HL-60 (cell line): ENCODE measurements around the gene ANKRD2.

Experiments
- DNase-seq, 2 experiments: peaks; one replicate each; pipeline ENCODE4 v3.0.0-alpha.2; 2010 to 2020; ENCODE audit warnings: low read depth in 1 of 2, low spot score in 1 of 2
- H3K27ac ChIP-seq: fragments of 250-450 bp; sonication (Bioruptor Pico); replicated peaks from 2 replicates; pipeline ENCODE4 v1.5.1; 2020; ENCODE audit warnings: mild to moderate bottlenecking, moderate library complexity
- H3K27me3 ChIP-seq: fragments of 250-450 bp; sonication (Bioruptor Pico); 2 replicates; pipeline ENCODE4 v1.5.1; 2021; ENCODE audit warnings: mild to moderate bottlenecking, moderate library complexity; ENCODE audit not compliant: insufficient read depth, poor library complexity, severe bottlenecking
- H3K4me3 ChIP-seq: replicated peaks from 2 replicates; pipeline ENCODE4 v1.5.1; 2011; ENCODE audit warnings: mild to moderate bottlenecking, control low read depth, low read length; ENCODE audit not compliant: insufficient read depth
- GABPA ChIP-seq: IDR thresholded peaks from 2 replicates; pipeline ENCODE4 v1.6.1; 2012; ENCODE audit warnings: low read depth
- POLR2AphosphoS5 ChIP-seq: IDR thresholded peaks from 2 replicates; pipeline ENCODE4 v1.6.1; 2012; ENCODE audit warnings: low read depth
- SPI1 ChIP-seq: IDR thresholded peaks from 2 replicates; pipeline ENCODE4 v1.6.1; 2012; ENCODE audit warnings: low read depth, mild to moderate bottlenecking, borderline replicate concordance
- TF ChIP-seq, protein P1 (sequence below): IDR thresholded peaks from 2 replicates; pipeline ENCODE4 v1.6.1; 2012; ENCODE audit warnings: low read depth; ENCODE audit not compliant: insufficient replicate concordance
- TF ChIP-seq, protein P2 (sequence below): IDR thresholded peaks from one replicate; pipeline ENCODE4 v1.5.1; 2011; ENCODE audit warnings: low read length, control low read depth, inconsistent platforms; ENCODE audit not compliant: insufficient read depth

Gene ANKRD2

DNA sequence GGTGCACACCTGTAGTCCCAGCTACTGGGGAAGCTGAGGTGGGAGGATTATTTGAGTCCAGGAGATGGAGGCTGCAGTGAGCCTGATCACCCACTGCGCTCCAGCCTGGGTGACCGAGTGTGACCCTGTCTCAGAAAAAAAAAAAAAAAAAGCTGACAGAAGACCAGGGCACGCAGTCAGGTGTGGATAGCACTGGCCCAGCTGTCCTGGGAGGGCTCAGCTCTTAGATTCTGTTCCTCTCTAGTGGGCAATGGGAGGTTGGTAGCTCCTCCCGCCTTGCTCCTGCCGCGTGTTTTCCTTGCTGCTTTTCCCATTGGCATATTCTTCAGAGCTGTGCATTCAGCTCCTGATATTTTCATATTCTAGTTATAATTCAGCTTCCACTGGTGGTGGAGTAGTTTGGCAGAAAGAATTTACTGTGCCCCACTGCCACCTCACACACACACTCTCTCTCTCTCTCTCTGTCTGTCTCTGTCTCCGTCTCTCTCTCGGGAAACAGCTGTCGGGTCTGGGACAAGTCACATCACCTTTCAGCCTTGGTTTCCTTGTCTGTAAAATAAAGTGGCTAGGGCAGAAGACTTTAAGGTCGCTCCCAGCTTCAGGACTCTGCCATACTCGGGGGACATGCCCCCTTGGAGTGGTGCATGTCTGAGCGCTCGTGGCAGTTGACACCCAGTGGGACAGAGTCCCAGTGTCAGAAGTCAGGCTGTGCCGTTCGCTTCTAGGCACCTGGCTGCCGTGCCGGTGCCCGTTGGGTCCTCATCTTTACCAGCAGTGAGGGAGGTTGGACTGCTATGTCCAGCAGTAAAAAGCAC is 25.9 kb upstream of the ANKRD2 start:
- no peak overlapping the region for H3K27ac ChIP-seq
- TF ChIP-seq, protein P1, sequence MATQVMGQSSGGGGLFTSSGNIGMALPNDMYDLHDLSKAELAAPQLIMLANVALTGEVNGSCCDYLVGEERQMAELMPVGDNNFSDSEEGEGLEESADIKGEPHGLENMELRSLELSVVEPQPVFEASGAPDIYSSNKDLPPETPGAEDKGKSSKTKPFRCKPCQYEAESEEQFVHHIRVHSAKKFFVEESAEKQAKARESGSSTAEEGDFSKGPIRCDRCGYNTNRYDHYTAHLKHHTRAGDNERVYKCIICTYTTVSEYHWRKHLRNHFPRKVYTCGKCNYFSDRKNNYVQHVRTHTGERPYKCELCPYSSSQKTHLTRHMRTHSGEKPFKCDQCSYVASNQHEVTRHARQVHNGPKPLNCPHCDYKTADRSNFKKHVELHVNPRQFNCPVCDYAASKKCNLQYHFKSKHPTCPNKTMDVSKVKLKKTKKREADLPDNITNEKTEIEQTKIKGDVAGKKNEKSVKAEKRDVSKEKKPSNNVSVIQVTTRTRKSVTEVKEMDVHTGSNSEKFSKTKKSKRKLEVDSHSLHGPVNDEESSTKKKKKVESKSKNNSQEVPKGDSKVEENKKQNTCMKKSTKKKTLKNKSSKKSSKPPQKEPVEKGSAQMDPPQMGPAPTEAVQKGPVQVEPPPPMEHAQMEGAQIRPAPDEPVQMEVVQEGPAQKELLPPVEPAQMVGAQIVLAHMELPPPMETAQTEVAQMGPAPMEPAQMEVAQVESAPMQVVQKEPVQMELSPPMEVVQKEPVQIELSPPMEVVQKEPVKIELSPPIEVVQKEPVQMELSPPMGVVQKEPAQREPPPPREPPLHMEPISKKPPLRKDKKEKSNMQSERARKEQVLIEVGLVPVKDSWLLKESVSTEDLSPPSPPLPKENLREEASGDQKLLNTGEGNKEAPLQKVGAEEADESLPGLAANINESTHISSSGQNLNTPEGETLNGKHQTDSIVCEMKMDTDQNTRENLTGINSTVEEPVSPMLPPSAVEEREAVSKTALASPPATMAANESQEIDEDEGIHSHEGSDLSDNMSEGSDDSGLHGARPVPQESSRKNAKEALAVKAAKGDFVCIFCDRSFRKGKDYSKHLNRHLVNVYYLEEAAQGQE: no peak
- TF ChIP-seq GABPA: no peak

DNA sequence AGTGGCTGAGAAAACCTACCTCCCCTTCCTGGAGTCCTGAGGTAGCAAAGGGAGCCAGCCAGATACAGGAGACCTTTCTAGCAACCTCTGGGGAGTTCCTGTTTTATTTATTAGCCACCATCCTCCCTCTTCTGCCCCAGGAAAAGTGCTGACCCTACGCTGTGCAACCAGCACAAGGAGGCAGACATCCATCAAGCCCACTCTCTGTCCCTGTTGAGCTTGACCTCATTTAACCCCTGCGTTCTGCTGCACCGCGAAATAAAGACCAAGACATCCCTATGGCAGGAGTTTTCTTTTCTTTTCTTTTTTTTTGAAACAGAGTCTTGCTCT is 25.3 kb upstream of the ANKRD2 start:
- no peak for TF ChIP-seq POLR2AphosphoS5
- no peak for TF ChIP-seq SPI1
- TF ChIP-seq GABPA: no peak
- DNase-seq: no peak
- H3K27ac ChIP-seq: no peak overlapping the region
- no peak overlapping the region for H3K4me3 ChIP-seq
- no peaks in the 10 kb centered on the region for H3K27me3 ChIP-seq

More for the DNA sequence above, 25.9 kb upstream of the ANKRD2 start:
- no peaks in the 10 kb centered on the region for H3K27me3 ChIP-seq
- DNase-seq: no peak
- no peak overlapping the region for H3K4me3 ChIP-seq

DNA sequence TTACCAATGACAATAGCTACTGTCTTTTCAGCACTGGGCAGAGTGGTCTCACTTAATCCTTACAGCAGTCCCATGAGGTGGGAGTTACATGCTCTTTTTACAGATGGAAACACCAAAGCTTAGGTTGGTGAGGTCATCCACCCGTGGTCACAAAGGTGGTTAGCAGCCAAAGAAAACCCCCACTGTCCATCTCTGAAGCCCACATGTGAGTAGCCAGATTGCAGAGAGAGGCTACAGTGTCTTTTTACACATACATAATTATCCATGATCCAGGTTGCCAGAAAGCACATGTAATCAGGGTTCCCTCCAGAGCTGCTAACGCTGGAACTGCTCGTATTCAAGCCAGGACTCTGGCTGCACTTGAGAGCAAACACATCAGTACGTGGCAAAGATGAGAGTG is 24.6 kb upstream of the ANKRD2 start:
- no peak overlapping the region for H3K27ac ChIP-seq
- TF ChIP-seq, protein P1: no peak
- TF ChIP-seq, protein P2, sequence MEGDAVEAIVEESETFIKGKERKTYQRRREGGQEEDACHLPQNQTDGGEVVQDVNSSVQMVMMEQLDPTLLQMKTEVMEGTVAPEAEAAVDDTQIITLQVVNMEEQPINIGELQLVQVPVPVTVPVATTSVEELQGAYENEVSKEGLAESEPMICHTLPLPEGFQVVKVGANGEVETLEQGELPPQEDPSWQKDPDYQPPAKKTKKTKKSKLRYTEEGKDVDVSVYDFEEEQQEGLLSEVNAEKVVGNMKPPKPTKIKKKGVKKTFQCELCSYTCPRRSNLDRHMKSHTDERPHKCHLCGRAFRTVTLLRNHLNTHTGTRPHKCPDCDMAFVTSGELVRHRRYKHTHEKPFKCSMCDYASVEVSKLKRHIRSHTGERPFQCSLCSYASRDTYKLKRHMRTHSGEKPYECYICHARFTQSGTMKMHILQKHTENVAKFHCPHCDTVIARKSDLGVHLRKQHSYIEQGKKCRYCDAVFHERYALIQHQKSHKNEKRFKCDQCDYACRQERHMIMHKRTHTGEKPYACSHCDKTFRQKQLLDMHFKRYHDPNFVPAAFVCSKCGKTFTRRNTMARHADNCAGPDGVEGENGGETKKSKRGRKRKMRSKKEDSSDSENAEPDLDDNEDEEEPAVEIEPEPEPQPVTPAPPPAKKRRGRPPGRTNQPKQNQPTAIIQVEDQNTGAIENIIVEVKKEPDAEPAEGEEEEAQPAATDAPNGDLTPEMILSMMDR: no peak
- TF ChIP-seq POLR2AphosphoS5 (no peak), SPI1 (no peak), GABPA (no peak)
- no peak overlapping the region for H3K4me3 ChIP-seq
- H3K27me3 ChIP-seq: no peaks in the 10 kb centered on the region
- no peak for DNase-seq

DNA sequence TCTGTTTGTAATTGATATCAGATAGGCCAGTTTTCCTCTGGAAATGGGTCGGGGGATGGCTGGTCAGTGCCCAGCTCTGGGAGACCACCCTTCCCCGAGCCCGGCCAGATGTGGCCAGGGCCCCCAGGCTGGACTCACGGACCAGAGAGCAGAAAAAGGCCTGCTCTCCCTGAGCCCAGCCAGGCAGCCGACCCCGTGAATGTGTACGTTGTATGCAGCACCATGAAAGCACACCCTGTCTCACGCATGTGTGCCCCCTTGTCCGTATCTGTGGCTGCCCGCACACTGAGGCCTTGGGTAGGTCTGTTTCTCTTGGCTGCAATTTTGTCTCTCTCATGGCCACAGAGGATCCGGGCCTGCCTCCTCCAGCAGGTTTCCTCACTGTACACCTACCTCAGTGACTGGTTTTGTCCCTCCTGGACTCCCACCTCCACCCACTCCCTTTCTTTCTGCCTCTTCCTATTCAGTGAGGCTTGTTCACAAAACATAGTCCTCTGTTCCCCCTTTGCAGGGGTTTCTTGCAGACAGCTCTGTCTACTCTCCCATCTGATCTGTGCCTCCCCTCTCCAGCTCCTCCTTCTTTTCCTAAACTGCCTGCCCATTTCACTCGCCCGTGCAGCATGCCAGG is 23.6 kb upstream of the ANKRD2 start:
- H3K4me3 ChIP-seq: no peak overlapping the region
- DNase-seq: no peak
- TF ChIP-seq, protein P1: no peak
- TF ChIP-seq GABPA (no peak), POLR2AphosphoS5 (no peak), SPI1 (no peak)
- TF ChIP-seq, protein P2: no peak
- H3K27me3 ChIP-seq: no peaks in the 10 kb centered on the region
- H3K27ac ChIP-seq: no peak overlapping the region
